GM12874 (cell line): ENCODE results near the gene PSMB7.

Experiments
- CTCF ChIP-seq: IDR thresholded peaks from 2 replicates; pipeline ENCODE4 v1.5.1; 2011; ENCODE audit warnings: low read depth, mild to moderate bottlenecking, control low read depth, low read length, moderate library complexity; ENCODE audit not compliant: insufficient read depth

The PSMB7 gene

GRCh38 chr9:124321935-124322334 is 93.3 kb downstream of the PSMB7 start:
- no peak for TF ChIP-seq CTCF

- no peak for TF ChIP-seq CTCF
Observed at GRCh38 chr9:124321416-124321815, 93.8 kb downstream of the PSMB7 start.

GRCh38 chr9:124320062-124320973 is 94.9 kb downstream of the PSMB7 start:
- peak; percentile 87 for TF ChIP-seq CTCF

GRCh38 chr9:124315882-124316281 is 99.4 kb downstream of the PSMB7 start:
- no peak for TF ChIP-seq CTCF

- no peak for TF ChIP-seq CTCF
Observed at GRCh38 chr9:124313940-124314339, 101.3 kb downstream of the PSMB7 start.

- 0 out of 2 replicates have a peak, but pooled peaks have one; percentile 10 for TF ChIP-seq CTCF
Observed at GRCh38 chr9:124312290-124313265, 102.7 kb downstream of the PSMB7 start.

GRCh38 chr9:124311283-124311682 is 104.0 kb downstream of the PSMB7 start:
- no peak for TF ChIP-seq CTCF
